Cortex of kidney (tissue), 1 donor: ENCODE measurements around the gene CNDP2.
"Not testable (repeated sequence)": the region's sequence is repeated elsewhere in the genome, so short reads cannot be mapped to it uniquely, and the experiment has no call there.

Experiments used
- DNase-seq: peaks from one replicate; lab custom pipeline; 2025; lab: John Stamatoyannopoulos, UW

CNDP2 gene

DNA sequence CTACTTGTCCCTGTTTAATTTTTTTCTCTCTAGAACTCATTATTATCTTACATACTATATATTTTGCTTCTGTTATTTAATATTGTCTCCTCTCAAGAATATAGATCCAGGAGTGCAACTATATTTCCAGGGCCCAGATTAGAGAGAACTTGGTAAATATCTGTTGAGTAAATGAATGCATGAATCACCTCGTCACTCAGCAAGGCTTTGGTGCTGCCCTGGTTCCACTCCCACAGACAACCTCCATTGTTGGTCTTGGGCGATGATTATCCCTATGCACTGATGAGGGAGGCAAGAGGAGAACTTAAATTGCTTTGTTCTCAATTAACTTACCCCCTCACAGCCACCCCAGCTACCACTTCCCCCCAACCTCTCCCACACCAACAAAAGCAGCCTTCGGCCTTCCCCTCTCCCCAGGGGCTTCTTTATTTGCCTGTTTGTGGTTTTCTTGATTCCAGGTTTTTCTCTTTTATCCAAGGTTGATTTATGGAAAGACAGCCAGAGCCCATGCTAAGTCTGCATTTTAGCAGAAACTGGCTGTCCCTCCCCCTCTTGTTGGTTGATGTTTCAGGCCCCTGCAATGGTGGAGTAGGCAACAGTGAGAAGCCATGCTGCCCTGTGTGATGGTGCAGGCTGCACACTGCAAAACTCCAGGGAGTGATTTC is 22.1 kb upstream of the CNDP2 start:
- no peak for DNase-seq

DNA sequence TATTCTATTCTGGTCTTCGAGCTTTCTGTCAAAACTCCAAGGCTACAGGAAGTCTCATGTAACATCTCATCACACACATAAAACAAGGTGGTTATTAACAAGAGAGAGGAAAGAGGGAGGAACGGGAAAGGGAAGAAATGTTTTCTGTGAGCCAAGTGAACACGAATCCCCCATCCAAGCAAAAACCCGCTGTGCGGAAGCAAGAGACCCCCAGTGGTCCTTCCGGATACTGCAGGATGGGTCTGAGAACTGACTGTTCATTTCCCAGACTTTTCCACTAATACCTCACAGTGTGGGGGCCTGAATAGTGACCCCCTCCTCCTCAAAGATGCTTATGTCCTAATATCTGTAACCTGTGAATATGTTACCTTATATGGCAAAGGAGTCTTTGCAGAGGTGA is 20.0 kb upstream of the CNDP2 start:
- no peak for DNase-seq

DNA sequence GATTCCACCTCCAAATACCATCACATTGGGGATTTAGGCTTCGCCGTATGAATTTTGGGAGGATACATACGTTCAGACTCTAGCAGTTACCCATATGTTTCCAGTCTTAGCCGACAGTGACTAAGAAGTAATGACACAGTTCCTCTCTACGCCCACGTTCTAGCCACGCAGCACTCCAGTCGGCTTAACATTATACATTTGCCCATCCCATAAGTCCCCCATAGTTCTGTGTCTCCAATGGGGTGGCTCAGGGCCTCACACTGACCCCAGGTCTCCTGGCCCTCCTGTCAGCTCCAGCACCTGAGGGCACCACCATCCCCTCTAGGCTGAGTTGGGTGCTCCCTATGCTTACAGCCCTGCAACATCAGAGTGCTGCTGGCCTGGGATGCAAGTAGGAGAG is 18.4 kb upstream of the CNDP2 start:
- no peak for DNase-seq

DNA sequence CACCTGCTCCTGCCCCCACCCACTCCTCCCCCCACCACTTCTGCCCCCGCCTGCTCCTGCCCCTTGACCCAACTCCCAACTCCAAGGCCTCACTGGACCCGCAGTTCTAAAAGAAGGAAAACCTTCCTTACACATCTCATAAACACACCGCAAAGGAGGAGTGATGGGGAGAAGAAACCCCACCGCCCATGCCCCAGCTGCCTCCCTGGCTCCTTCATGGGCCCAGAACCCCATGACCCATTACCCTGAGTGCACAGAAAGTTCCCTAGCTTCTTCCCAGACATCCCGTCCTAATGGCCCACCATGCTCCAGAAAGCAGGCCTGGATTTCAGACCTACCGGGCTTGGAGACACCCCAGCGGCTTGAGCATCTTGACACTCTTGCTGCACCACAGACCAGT is 17.8 kb upstream of the CNDP2 start:
- DNase-seq: no peak

DNA sequence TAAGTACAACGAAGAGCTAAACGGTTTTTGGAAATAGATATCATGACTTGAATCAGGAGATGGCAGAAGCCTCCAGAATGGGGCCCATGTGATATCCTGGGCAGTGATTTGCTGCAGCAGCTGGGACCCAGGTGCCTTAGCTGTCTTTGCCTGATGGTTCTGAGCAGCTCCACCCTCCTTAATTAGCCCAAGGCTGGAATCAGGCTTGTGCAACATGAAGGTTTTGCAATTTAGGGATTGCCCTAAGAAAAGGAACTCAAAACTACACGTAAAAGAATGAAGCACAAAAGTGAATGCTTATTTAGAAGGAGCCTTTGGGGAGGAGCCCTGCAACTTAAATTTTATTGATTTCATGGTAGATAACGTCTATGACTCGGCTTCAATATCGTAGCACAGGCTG is 17.3 kb upstream of the CNDP2 start:
- DNase-seq: no peak

DNA sequence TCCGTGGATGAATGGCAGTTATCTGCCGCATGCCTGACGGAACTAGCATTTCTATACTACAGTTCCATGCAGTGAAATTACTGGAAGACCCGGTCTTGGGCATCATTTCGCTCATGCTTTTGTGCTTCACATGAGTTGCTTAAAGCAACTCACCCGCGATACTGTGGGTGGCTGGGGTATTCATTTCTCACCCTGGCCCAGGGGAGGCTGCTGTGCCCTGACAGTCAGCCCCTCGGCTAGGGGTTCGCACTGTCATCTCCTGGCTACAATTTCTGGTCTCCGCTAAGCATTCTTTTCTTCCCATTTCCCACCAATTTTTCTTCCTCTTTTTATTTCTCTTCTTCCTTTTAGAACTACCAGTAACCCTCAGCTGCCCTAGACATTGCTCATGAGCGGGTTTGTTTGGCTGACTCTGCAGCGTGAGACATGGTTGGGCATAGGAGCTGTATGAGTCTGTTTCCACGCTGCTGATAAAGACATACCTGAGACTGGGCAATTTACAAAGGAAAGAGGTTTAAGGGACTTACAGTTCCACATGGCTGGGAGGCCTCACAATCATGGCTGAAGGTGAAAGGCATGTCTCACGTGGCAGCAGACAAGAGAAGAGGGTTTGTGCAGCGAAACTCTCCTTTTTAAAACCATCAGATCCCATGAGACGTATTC is 16.5 kb upstream of the CNDP2 start:
- DNase-seq: no peak

DNA sequence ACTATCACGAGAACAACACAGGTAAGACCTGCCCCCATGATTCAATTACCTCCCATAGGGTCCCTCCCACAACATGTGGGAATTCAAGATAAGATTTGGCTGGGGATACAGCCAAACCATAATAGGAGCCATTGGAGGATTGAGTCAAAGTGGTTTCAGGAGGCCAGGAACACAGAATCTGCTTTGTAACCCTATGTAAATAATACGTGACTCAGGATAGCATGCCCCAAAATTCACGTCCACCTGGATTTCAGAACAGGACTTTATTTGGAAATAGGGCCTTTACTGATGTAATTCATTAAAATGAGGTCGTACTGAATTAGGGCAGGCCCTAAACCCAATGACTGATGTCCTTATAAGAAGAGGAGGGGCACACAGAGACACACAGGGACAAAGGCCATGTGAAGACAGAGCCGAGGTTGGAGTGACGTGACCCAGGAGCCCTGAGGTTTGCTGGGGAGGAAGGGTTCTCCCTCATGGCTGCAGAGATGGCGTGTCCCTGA is 16.0 kb upstream of the CNDP2 start:
- no peak for DNase-seq

DNA sequence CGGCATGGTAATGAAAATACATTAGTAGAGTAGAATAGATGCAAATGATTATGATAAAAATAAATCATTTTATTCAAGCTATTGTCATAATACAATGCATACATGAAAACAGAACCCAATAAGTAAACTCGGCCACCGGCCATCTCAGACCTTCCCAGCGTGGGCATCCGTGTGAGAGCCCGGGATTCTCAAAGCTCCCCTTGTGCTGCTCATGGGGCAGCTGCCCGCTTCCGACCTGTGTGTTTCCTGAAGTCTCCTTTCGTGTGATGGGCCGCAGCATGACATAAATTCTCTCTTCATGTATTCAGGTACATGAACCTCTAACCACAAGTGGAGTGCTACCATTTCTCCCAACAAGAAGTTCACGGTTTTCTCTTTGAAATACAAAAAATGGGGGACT is 13.5 kb upstream of the CNDP2 start:
- DNase-seq: no peak

DNA sequence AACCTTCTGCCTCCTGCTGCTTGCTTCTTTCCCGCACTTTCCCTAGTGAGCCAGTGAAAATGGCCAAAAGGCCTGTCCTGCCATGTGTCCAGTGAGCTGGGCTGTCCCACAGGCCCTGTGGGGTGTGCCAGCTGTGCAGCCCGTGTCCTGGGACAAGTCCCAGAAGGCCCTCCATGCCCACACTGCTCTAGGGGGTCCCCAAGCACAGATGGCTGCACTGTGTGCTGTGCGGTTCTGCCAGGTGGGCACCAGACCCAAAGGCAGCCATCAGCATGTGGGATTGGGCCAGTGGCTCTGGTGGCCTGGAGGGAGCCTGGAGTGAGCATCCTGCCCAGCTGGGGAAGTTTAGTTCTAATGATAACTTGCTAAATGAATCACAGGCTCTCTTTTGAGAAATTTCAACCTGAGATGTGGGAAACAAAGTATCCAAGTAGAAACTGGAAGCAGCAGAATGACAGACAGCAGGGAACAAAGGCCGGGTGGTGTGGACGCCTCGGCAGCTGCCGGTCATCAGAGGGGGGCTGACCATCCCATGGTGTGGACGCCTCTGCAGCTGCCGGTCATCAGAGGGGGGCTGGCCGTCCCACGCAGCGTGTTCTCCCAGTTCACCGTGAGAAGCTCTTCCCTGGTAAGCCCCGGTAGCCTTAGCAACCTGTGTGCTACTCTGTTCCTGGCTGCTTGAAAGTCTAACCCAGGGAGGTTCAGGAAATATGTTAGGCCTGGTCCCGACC is 9.9 kb upstream of the CNDP2 start:
- DNase-seq: no peak

DNA sequence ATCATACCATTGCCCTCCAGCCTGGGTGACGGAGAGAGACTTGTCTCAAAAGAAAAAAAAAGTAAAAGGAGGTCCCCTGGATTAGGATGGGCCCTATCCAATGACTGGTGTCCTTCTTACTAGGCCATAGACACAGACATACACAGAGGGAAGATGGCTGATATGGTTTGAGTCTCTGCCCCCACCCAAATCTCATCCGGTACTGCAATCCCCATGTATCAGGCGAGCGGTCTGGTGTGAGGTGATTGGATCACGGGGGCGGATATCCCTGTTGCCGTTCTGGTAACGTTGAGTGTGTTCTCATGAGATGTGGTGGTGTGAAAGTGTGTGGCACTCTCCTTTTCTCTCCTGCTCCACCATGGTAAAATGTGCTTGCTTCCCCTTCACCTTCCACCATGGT is 7.8 kb upstream of the CNDP2 start:
- DNase-seq: no peak

DNA sequence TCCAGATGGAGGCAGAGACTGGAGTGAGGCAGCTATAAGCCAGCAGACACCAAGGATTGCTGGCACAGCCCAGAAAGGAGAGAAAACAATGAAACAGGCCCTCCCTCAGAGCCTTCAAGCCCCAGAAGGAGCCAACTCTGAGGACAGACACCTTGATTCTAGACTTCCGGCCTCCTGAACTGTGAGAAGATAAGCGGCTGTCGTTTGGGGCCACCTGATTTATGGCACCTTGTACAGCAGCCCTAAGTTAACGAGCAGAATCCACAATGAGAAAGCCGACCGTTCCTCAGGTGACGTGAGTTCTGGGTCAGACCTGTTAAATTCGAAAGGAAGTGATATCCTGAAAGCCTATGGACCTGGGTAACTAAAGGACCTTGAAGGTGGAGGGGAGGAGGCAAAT is 7.3 kb upstream of the CNDP2 start:
- DNase-seq: no peak

DNA sequence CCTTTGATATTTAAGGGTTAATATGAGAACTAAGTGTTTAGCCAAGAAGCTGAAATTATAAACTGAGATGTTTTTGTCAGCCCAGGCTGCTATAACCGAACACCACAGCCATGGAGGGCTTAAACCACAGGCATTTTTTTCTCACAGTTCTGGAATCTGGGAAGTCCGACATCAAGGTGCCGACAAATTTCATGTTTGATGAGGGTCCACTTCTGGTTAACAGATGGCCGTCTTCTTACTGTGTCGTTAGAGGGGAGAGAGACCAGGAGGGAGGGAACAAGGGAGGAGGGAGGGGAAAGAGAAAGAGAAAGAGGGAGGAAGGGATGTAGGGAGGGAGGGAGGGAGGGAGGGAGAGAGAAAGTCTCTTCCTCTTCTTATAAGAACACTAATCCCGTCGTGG is 6.5 kb upstream of the CNDP2 start:
- DNase-seq: no peak

DNA sequence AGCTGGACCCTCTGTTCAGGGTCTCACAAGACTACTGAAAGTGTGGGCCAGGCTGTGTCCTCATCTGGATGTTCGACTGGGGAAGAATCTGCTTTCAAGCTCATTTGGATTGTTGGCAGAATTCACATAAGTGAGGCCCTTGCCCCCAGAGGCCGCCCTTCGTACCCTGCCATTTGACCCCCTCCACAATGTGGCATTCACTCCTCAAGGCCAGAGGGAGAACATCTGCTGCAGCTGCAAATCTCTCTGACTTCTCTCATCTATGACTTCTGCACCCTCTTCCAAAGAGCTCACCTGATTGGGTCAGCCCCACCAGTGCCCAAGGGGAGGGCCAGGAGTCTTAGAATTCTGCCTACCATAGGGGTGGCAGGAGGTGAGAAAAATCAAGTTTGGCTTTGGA is 3.9 kb upstream of the CNDP2 start:
- DNase-seq: no peak

DNA sequence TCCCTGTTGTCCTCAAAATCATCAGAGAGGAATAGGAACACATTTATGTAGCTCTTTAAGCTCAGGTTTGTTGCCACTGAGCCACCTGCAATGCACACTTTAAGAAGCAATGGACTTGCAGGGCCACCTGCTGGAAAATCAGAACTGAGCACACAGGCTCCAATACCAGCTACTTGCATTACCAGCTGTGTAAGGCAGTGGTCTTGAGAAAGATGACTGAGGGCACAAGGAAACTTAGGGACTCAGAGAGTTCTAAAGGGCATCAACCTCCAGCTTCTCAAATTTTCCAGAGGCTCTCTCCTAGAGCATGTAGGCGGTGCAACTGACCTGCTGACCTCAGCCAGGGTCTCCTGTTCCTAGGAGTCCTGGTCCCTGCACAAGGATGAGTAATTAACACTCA is 2.5 kb upstream of the CNDP2 start:
- DNase-seq: no peak

DNA sequence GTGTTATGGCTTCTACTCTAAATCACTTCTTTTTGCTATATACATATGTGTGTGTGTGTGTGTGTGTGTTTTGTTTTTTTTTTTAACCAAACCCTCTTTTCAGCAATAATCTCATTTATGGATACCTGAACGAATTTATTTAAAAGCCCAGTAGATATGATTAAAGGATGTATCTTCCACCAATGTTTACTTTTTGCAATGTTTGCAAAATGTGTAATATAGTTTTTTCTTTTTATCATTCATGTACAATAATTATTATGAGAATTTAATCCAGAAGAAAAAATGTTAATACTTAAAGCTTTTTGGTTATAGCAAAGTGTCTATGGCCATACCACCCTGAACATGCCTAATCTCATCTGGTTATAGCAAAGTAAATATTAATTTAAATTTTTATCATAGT is 1.6 kb upstream of the CNDP2 start:
- no peak for DNase-seq

DNA sequence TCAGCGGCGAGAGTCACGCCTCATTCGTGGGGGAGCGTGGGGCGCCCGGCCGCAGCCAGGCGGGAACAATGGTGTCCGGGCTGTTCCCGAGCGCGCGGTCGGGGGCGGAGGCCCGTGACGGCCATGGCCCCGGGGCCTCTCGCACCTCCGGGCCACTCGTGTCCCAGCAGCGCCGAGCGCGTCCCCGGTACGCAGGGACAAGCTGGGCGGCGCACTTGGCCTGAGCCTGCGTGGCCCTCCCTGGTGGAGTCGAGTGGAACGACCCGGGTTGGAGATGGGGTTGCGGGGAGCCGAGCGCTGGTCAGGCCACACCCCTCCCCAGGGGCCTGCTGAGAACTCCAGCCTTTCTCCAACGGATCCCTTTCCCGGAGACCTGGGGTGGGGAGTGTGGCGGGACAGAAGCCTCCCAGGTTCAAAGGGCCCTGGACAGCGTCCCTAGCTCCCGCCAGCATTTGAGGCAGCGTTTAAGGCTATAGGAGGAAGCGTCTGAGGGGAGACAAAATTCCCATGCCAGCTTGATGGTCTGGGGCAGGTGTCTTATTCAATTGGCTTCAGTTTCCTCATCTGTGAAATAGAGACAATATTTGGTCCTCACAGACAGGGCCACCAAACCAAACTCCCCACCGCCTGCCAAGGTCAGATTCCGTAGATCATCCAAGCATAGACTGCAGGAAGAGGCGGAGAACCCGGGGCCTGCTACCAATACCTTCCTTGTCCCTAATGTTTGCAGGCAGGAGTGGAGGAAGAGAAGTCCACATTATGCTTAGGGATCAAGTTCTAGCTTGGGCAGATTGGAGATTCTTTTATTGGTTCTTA is 553 bp downstream of the CNDP2 start:
- DNase-seq: no peak

DNA sequence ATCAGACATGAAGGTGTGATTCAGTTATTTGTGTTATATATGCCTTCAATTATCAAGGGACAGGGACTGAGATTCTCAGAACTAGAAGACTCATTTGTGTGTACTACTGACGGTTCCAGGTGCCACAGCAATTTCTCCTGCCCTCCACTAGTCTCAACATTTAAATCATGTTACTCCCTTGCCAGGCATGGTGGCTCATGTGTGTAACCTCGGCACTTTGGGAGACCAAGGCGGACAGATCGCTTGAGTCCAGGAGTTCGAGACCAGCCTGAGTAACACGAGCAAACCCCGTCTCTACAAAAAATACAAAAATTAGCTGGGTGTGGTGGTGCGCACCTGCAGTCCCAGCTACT is 1.1 kb downstream of the CNDP2 start:
- DNase-seq: no peak

DNA sequence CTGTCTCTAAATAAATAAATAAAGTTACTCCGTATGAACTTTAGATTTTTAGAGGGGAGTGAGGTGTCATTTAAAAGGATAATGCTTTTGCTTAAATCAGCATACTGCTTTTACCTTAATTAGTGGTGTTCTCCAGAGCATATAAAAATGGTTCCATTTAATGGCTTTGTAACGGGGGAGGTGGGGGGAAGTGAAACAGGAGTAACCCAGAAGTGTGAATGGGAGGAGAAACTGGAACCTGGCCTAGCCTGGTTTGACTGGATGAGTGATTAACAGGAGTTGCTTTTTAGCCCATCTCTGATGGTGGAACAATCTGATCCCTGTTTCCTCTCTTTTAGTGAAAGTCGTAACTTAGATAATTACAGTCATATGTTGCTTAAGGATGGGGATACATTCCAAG is 1.6 kb downstream of the CNDP2 start:
- DNase-seq: no peak

DNA sequence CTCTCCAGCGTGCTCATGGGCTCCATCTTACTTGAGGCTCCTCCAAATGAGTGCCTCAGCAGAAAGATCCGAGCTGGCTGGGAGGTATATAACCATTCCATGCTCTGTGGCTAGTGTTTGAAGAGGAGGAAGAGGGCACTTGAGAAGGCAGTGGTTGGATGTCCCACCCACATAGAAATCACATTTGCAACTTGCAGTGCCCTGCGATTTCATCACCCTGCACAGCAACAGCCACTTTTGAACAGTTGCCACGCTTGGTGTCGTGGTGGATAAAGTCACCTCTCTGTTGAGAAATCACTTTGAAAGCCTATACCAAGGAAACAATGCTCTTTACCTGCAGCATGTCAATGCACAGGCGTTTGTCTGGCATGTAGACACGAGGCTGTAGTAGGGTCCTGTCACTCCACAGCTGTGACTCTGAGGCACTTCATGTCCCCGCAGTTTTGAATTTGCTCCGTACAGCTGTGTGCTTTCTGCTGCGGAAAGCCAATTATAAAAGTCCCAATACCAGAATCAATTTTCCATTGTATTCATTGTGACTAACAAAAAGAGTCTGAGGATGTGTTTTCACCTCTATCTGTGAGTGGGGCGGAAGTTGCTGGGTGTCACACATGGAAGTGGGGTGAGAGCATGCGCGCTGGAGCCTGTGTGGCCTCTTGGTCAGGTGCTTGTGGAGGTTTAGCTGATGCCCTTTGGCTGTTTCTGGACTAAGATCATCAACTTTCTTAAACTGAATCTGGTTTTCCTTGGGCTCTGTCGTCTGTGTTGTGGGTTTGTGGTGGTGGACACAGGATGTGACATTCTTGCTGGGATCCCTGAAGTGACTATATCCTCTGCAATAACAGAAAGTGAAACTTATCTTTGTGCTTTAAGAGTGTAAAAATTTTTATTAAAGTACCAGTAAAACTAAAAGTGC is 2.8 kb downstream of the CNDP2 start:
- no peak for DNase-seq

DNA sequence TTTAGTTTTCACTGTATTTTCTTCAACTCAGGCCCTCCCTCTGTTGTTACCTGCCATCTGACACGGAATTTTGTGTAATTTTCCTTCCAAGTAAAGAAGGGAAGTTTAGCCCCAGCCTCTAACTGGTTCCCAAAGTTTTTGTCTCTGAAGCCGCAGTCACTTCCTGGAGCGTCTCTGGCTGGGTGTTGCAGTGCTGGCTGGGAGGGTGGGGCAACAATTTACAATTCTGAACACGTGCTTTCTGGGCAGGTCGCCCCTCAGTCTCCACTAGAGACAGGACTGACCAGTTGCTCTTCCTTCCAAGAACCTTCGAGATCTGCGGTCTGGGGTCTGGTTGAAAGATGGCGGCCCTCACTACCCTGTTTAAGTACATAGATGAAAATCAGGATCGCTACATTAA is 3.5 kb downstream of the CNDP2 start:
- DNase-seq: no peak

DNA sequence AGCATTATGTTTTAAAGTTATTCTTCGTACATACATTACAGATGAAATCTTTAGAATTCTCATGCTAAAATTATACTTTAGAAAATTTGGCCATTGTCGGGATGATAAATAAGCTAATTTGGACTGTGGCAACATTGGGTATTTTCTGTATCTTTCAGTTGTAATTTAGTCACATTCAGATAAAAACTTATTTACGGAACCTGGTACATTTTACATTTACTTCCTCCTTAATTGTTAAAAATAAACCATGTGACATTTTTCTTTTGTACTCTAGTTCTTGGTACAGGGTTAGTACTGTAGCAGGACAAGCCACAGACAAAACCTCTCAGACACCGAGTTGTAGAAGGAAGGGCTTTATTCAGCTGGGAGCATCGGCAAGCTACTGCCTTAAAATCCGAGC is 4.2 kb downstream of the CNDP2 start:
- no peak for DNase-seq

DNA sequence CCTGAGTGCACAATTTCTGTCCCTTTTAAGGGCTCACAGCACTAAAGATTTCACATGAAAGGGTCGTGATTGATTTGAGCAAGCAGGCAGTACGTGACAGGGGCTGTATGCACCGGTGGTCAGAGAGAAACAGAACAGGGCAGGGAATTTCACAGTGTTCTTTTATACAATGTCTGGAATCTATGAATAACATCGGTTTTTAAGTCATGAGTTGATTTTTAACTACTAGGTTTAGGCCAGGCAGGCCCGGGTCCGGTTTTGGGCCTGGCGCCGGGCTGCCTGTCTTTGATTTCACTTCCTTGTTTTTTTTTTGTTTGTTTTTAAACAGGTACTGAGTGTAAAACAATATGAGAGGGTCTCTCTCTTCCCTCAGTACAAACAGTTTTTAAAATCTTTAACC is 4.6 kb downstream of the CNDP2 start:
- not testable (repeated sequence) for DNase-seq
